ENCODE data around the gene HSF2. TPM values are rescaled to one million over a fixed set of nuclear protein-coding genes. Genes with fewer than 3 reads are reported as not detected.

The HSF2 gene
- total RNA-seq, 1 donor from 2014 or later = 37.1 TPM

DNA sequence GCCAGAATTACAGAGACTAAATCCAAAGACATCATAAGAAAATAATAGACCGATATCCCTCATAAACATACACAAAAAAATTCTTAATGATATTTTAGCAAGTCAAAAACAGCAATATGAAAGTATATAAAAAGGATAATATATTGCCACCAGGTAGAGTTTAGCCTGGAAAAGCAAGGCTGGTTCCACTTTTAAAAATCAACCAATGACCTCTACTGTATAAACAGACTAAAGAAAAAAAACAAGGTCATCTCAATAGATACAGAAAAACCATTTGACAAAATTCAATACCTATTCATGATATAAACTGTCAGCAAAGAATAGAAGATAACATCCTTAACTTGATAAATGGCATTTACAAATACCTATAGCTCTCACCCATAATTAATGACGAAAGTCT is 62.4 kb downstream of the HSF2 start:
- no peak overlapping the region for H3K9ac ChIP-seq (ENCODE audit: low read depth in 1 of 3, low read length in 3 of 3)
- no peak overlapping the region for H3K27ac ChIP-seq (ENCODE audit: low read depth, low read length)
- H3K27me3 ChIP-seq (ENCODE audit: control insufficient read depth in 3 of 3, insufficient read depth in 3 of 3, low read length in 3 of 3) = no peaks in the 10 kb centered on the region
- H3K36me3 ChIP-seq (ENCODE audit: control insufficient read depth in 3 of 3, insufficient read depth in 3 of 3, low read length in 3 of 3) = peaks cover under 1 to 3% (median 2%) of the 10 kb centered on the region in 3 donors
- H3K4me3 ChIP-seq (ENCODE audit: low read length in 3 of 3) = no peak overlapping the region
- H3K4me1 ChIP-seq (ENCODE audit: control insufficient read depth in 3 of 3, insufficient read depth in 3 of 3, low read length in 3 of 3) = peaks cover 6 to 13% (median 8%) of the 10 kb centered on the region in 3 donors
- H3K9me3 ChIP-seq (ENCODE audit: control insufficient read depth in 3 of 3, low read length in 3 of 3) = no peaks in the 10 kb centered on the region

DNA sequence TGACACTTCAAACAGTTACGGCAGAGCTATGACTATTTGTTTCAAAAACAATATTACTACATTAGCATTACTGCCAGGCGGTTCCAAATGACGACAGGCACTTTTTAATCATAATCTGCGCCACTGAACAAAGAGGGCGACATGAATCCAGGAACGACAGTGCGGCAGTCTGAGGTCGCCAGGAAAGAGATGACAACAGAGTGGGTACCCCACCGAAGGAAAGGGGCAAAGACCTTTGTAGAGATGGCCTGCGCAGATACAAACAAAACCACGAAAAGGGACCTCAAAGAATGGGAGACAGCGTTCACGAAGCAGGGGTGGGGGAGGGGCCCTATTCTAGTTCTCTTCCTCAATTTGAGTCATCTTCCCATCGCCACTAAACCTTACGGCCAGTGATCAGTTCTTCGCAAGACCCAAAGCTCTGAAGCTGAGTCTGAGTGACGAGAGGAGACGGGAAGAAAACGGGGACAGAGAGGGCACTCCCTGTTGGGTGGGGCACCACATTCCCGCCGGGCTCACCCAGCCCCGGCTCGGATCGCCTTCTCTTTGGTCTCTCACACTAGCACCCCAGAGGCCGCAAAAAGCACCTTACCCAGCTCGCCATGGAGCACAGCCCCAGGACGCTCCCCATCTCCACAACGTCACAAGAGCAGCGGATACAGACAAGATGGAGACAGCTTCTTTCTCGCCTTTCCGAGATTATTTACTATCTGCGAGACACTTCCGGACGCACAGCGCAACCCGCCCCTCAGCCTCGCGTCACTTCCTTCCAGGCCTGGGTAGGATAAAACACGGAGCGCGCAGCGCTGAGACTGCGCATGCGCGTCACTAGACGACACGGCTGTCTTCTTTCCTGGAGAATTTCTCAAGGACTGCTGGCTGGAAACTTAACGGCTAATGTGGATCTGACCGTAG is 71.9 kb downstream of the HSF2 start, which contains the start of gene SERINC1:
SERINC1 (minus strand) TSS at position 701 of the 915 bp plus-strand sequence; CDS start at position 631, 70 bp downstream.
- H3K9ac ChIP-seq (ENCODE audit: low read depth in 1 of 3, low read length in 3 of 3) = peak within 1 kb of the TSS; percentile 90 to 99 (median 97)
- H3K9me3 ChIP-seq (ENCODE audit: control insufficient read depth in 3 of 3, low read length in 3 of 3) = no peaks in the 10 kb centered on the region
- H3K27ac ChIP-seq (ENCODE audit: low read depth, low read length) = peak within 1 kb of the TSS; percentile 90
- H3K27me3 ChIP-seq (ENCODE audit: control insufficient read depth in 3 of 3, insufficient read depth in 3 of 3, low read length in 3 of 3) = no peaks in the 10 kb centered on the region
- peak within 1 kb of the TSS; percentile 97 to 99 (median 98) for H3K4me3 ChIP-seq (ENCODE audit: low read length in 3 of 3)
- H3K4me1 ChIP-seq (ENCODE audit: control insufficient read depth in 3 of 3, insufficient read depth in 3 of 3, low read length in 3 of 3) = peaks cover 4 to 8% (median 4%) of the 10 kb centered on the region in 3 donors
- peaks cover 0 to 4% (median 0%) of the 10 kb centered on the region in 3 donors for H3K36me3 ChIP-seq (ENCODE audit: control insufficient read depth in 3 of 3, insufficient read depth in 3 of 3, low read length in 3 of 3)

GRCh38 chr6:122472022-122472340 is 72.5 kb downstream of the HSF2 start:
- peak overlapping the region; percentile 90 to 99 (median 97) for H3K9ac ChIP-seq (ENCODE audit: low read depth in 1 of 3, low read length in 3 of 3)
- no peaks in the 10 kb centered on the region for H3K9me3 ChIP-seq (ENCODE audit: control insufficient read depth in 3 of 3, low read length in 3 of 3)
- peak overlapping the region; percentile 97 to 99 (median 98) for H3K4me3 ChIP-seq (ENCODE audit: low read length in 3 of 3)
- H3K4me1 ChIP-seq (ENCODE audit: control insufficient read depth in 3 of 3, insufficient read depth in 3 of 3, low read length in 3 of 3) = peaks cover 4 to 8% (median 4%) of the 10 kb centered on the region in 3 donors
- peak overlapping the region; percentile 90 for H3K27ac ChIP-seq (ENCODE audit: low read depth, low read length)
- no peaks in the 10 kb centered on the region for H3K27me3 ChIP-seq (ENCODE audit: control insufficient read depth in 3 of 3, insufficient read depth in 3 of 3, low read length in 3 of 3)
- peaks cover 0 to 4% (median 0%) of the 10 kb centered on the region in 3 donors for H3K36me3 ChIP-seq (ENCODE audit: control insufficient read depth in 3 of 3, insufficient read depth in 3 of 3, low read length in 3 of 3)

GRCh38 chr6:122476131-122476530 is 76.7 kb downstream of the HSF2 start:
- Histone ChIP-seq H3K9me3 (ENCODE audit: control insufficient read depth in 3 of 3, low read length in 3 of 3) (no peaks in the 10 kb centered on the region), H3K36me3 (ENCODE audit: control insufficient read depth in 3 of 3, insufficient read depth in 3 of 3, low read length in 3 of 3) (peaks cover 0 to 3% (median 0%) of the 10 kb centered on the region in 3 donors), H3K27me3 (ENCODE audit: control insufficient read depth in 3 of 3, insufficient read depth in 3 of 3, low read length in 3 of 3) (no peaks in the 10 kb centered on the region)

DNA sequence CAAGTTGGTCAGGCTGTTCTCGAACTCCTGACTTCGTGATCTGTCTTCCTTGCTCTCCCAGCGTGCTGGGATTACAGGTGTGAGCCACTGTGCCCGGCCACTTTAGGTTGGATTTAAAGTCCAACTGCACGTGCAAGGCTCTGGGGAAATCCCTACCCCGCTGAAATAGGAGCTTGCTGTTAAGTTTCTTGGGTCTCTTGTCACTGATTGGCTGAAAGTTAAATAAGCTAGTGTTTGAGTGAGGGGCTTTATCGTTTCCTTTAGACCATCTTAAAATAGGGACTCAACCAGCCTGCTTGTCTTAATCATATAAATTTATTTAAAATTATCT is 83.3 kb downstream of the HSF2 start:
- no peak overlapping the region for H3K4me3 ChIP-seq (ENCODE audit: low read length in 3 of 3)
- H3K4me1 ChIP-seq (ENCODE audit: control insufficient read depth in 3 of 3, insufficient read depth in 3 of 3, low read length in 3 of 3) = no peaks in the 10 kb centered on the region
- no peak overlapping the region for H3K9ac ChIP-seq (ENCODE audit: low read depth in 1 of 3, low read length in 3 of 3)
- no peak overlapping the region for H3K27ac ChIP-seq (ENCODE audit: low read depth, low read length)
- H3K27me3 ChIP-seq (ENCODE audit: control insufficient read depth in 3 of 3, insufficient read depth in 3 of 3, low read length in 3 of 3) = no peaks in the 10 kb centered on the region
- no peaks in the 10 kb centered on the region for H3K9me3 ChIP-seq (ENCODE audit: control insufficient read depth in 3 of 3, low read length in 3 of 3)
- H3K36me3 ChIP-seq (ENCODE audit: control insufficient read depth in 3 of 3, insufficient read depth in 3 of 3, low read length in 3 of 3) = no peaks in the 10 kb centered on the region

More at GRCh38 chr6:122476131-122476530, 76.7 kb downstream of the HSF2 start:
- no peak overlapping the region for H3K4me3 ChIP-seq (ENCODE audit: low read length in 3 of 3)
- no peak overlapping the region for H3K27ac ChIP-seq (ENCODE audit: low read depth, low read length)
- no peak overlapping the region for H3K9ac ChIP-seq (ENCODE audit: low read depth in 1 of 3, low read length in 3 of 3)
- peaks cover 0 to 2% (median 0%) of the 10 kb centered on the region in 3 donors for H3K4me1 ChIP-seq (ENCODE audit: control insufficient read depth in 3 of 3, insufficient read depth in 3 of 3, low read length in 3 of 3)

Small RNA genes within 50 kb of the gene (small RNA-seq; reads per million reads assigned to genes)
- gene Z99129.1 = not detected

Other genes starting within 250 kb of the HSF2 start
- gene SERINC1, start 72.2 kb downstream of the HSF2 start, total RNA-seq = 176 TPM
- gene PKIB, start 210.8 kb downstream of the HSF2 start, total RNA-seq = not detected